ENCODE results near the gene SPG7. TPM values are rescaled to one million over a fixed set of nuclear protein-coding genes. Genes with fewer than 3 reads are reported as not detected.

Gene SPG7
- total RNA-seq, 2 experiments from 2014 or later, result 73.9 to 77.9 TPM

DNA sequence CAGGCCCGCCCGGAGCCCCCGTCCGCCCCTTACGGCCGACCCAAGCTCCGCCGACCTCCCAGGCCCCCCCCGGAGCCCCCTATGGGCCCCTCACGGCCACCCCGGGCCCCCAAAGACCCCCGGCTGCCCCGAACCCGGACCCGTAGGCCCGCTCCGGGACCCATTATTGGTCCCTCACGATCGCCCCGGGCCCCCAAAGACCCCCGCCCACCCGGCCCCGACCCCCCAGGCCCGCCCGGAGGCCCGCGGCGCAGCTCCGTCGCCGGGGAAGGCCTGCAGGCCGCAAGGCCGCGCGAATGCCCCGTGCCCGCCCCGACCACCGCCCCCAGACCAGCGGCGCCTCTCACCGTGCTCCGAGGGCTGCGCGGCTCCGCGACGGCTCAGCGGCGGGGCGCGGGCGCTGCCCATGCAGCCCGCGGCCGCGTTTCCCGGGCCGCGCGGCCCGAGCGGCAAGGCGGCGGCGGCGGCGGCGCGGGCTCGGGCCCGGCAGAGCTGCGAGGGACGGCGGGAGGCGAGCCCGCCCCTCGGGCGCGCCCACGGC, 18.2 kb upstream of the SPG7 start:
- peaks cover 30% of the 10 kb centered on the region for H3K36me3 Mint-ChIP-seq (ENCODE audit: low read depth)
- ChIA-PET CTCF (interaction anchor here (1.4 kb wide), 1 partner anchor 13 kb away, joined by 6 read pairs; no protein-coding TSS in a partner anchor), POLR2A (interaction anchor here (0.6 to 8.9 kb wide), 12 partner anchors 13 to 637 kb away, joined by 3 to 158 read pairs (median 4); partner anchors contain the start of genes SPG7 and TCF25)
- no peaks in the 10 kb centered on the region for H3K27me3 Mint-ChIP-seq
- H3K4me3 Mint-ChIP-seq, result no peak overlapping the region
- peaks cover 58% of the 10 kb centered on the region for H3K4me1 Mint-ChIP-seq
- H3K27ac Mint-ChIP-seq, result no peak overlapping the region
- no peaks in the 10 kb centered on the region for H3K9me3 Mint-ChIP-seq
- no peak for DNase-seq

DNA sequence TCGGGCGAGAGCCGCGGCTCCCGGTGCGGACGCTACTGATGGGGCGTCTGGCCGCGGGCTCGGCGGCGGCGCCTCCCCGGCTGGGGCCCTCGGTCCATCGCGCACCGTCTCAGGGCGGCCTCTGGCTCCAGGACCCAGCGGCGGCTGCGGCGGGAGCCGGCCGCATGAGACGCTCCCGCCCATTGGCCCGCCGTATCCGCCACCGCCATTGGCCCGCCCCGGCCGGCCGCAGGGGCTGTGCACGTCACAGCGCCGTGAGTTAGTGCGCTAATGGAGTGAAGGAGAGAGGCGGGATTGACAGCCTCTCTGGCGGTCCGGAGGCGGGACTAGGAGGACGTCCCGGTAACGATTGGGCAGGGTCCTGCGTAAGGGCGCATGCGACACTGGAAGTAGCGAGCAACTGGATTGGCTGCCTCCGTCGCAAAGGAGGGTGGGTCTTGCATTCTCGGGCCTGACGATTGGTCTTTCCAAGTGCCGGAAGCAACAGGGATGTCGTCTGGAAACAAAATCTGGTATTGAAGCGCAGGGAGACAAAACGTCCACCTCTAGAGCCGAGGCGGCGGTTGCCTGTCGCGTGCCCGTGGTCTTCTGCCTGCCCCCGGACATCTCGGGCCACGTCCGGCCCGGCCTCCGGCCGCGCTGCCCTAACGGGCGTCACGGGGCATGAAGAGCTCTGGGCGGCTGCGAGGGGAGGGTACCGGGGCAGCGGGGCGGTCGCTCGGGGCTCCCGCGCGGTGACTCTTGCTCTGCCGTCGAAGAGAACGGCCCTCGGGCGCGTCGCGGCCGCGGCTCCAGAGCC, 17.6 kb upstream of the SPG7 start, which contains the start of gene ANKRD11:
TSS of gene ANKRD11 (minus strand) at position 123 of the 799 bp plus-strand sequence. CDS start 173,542 bp downstream, outside the sequence.
- peak within 1 kb of the TSS; percentile 92 for H3K4me3 Mint-ChIP-seq
- CTCF ChIA-PET, result no interaction called here
- H3K9me3 Mint-ChIP-seq, result no peaks in the 10 kb centered on the region
- peaks cover 51% of the 10 kb centered on the region for H3K4me1 Mint-ChIP-seq
- POLR2A ChIA-PET, result interaction anchor here (0.6 to 8.9 kb wide), 10 partner anchors 9 to 273 kb away, joined by 3 to 158 read pairs (median 4); partner anchors contain the start of genes SPG7 and ZNF778
- H3K36me3 Mint-ChIP-seq (ENCODE audit: low read depth), result peaks cover 25% of the 10 kb centered on the region
- DNase-seq, result peak; percentile 99
- H3K27me3 Mint-ChIP-seq, result no peaks in the 10 kb centered on the region
- H3K27ac Mint-ChIP-seq, result peak within 1 kb of the TSS; percentile 94

DNA sequence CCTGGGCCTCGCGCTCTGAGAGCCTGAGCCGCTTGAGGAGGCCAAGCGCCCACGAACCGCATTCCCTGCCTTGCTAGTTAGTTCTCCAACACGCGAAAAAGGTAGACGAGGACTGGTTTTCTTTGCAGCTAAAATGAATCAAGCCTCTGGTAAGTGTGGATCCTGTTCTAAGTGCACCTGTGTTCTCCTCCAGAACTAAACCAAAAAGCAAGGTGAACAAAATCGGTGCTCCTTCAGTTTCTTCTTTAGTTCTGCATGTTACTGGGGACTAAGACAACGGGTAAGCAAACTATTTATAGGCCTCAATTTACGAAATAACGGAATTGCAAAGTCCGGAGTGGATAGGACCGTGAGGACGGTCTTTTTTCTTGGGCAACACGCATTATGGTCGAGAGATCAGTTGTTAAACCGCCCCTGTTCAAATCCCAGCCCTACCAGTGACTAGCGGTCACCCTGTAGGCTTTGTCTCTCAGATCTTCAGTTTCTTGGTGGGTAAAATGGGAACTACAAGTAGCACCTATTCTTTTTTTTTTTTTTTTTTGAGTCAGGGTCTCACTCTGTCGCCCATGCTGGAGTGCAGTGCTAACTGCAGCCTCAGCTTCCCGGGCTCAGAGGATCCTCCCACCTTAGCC, 16.8 kb upstream of the SPG7 start:
- POLR2A ChIA-PET, result interaction anchor here (0.6 to 8.9 kb wide), 10 partner anchors 8 to 274 kb away, joined by 3 to 158 read pairs (median 4); partner anchors contain the start of genes SPG7 and ZNF778
- no peaks in the 10 kb centered on the region for H3K27me3 Mint-ChIP-seq
- CTCF ChIA-PET, result no interaction called here
- H3K36me3 Mint-ChIP-seq (ENCODE audit: low read depth), result peaks cover 18% of the 10 kb centered on the region
- no peak for DNase-seq
- peaks cover 44% of the 10 kb centered on the region for H3K4me1 Mint-ChIP-seq
- H3K27ac Mint-ChIP-seq, result peak overlapping the region; percentile 73
- H3K4me3 Mint-ChIP-seq, result peak overlapping the region; percentile 74
- no peaks in the 10 kb centered on the region for H3K9me3 Mint-ChIP-seq

DNA sequence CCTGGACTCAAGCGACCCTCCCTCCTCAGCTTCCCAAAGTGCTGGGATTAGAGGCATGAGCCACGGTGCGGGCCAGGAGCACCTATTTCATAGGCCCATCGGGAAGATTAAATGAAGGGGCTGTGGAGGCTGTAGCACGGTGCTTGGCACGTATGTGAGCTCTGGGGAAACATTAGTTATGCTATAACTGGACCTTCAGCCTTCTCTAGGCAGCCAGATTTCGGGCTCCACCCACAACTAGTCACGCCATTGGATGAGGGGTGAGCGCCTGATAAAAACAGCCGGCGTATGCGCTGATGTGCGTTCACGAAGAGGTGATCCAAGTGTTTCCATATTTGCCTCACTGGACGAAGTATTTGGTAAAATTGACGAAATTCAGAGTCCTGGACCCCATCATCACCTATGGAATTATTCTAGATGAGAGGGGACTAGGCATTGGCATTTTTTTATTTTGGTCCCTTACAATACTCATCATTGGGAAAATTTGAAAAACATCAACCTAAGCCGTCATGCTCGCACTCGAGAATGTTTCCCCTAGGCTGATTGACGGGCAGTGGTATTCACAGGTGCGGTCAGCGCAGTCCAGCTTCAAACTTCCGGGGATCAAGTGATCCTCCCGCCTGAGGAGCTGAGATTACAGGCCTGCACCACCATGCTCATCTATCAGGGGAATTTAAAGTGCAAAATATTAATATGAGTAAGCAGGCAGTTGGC, 16.1 kb upstream of the SPG7 start:
- no peaks in the 10 kb centered on the region for H3K9me3 Mint-ChIP-seq
- POLR2A ChIA-PET, result interaction anchor here (1.0 to 8.9 kb wide), 3 partner anchors 14 to 178 kb away, joined by 3 to 158 read pairs (median 3); partner anchors contain the start of gene SPG7
- H3K4me3 Mint-ChIP-seq, result peak overlapping the region; percentile 74
- peaks cover 38% of the 10 kb centered on the region for H3K4me1 Mint-ChIP-seq
- peaks cover 13% of the 10 kb centered on the region for H3K36me3 Mint-ChIP-seq (ENCODE audit: low read depth)
- peak overlapping the region; percentile 73 for H3K27ac Mint-ChIP-seq
- H3K27me3 Mint-ChIP-seq, result no peaks in the 10 kb centered on the region
- no peak for DNase-seq
- CTCF ChIA-PET, result no interaction called here

DNA sequence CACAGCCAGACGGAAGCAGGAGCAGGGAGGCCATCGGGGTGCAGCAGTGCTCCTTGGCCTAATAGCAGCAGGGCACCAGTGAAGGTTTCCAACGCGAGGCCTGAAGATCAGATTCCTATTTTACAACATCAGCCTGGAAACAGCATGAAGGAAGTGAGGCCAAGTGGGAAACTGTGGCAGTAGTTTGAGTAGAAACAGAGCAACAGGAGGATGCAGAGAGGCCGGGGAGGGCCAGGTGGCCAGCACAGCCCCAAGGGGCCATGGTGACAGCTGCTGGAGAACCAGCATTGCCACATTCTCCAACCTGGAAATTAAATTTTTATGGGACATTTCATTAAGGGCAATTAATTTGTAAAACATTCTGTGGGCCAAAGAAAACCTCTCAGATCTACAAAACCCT, 14.4 kb upstream of the SPG7 start:
- H3K27me3 Mint-ChIP-seq, result no peaks in the 10 kb centered on the region
- no peak overlapping the region for H3K27ac Mint-ChIP-seq
- H3K9me3 Mint-ChIP-seq, result no peaks in the 10 kb centered on the region
- CTCF ChIA-PET, result no interaction called here
- no peak for DNase-seq
- no peak overlapping the region for H3K4me3 Mint-ChIP-seq
- POLR2A ChIA-PET, result interaction anchor here (8.9 kb wide), 1 partner anchor 12 kb away, joined by 158 read pairs; the partner anchor contains the start of gene SPG7
- H3K36me3 Mint-ChIP-seq (ENCODE audit: low read depth), result peaks cover 8% of the 10 kb centered on the region
- peaks cover 24% of the 10 kb centered on the region for H3K4me1 Mint-ChIP-seq

DNA sequence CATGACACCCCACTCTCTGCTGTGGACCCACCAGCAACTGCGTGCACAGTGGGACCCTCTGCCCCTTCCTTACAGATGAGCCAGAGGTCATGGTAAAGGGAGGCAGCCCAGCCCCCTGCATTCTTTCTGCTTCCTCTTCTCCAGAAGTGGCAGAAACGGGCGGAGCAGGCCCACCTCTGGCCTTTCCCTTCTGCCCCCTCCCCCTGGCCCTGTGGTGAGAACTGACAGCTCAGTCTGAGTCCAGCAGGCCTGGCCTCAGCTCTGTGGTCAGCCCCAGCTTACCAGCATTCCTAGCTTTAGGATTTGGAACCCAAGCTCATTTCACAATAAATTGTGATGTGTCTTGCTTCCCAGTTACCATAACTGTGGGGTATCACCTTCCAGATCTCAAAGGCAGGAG, 13.1 kb upstream of the SPG7 start:
- POLR2A ChIA-PET, result interaction anchor here (8.9 kb wide), 1 partner anchor 11 kb away, joined by 158 read pairs; the partner anchor contains the start of gene SPG7
- Mint-ChIP-seq H3K27me3 (no peaks in the 10 kb centered on the region), H3K4me1 (peaks cover 21% of the 10 kb centered on the region), H3K36me3 (ENCODE audit: low read depth) (peaks cover 6% of the 10 kb centered on the region), H3K27ac (no peak overlapping the region), H3K9me3 (no peaks in the 10 kb centered on the region), H3K4me3 (no peak overlapping the region)
- CTCF ChIA-PET, result interaction anchor here (0.5 to 1.2 kb wide), 3 partner anchors 14 to 62 kb away, joined by 3 read pairs; no protein-coding TSS in a partner anchor
- no peak for DNase-seq

DNA sequence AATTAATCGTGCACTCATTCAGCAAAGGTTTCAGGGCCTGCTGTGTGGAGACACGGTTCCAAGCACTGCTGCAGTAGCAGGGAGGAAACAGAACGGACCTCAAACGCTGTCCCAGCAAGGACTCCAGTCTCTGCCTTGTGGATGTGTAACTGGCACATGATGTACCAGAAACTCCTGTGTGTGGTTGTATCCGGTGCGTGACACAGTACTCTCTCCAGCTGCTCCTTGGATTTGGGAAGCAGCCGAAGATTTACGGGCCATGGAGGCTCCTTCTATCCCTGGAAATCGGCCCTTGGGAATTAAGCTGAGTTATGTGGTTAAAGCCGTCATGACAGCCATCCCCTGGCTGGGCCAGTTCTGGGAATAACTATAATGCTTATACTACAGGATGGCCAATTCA, 9.4 kb upstream of the SPG7 start:
- Mint-ChIP-seq H3K9me3 (no peaks in the 10 kb centered on the region), H3K27me3 (no peaks in the 10 kb centered on the region), H3K4me3 (no peak overlapping the region), H3K36me3 (ENCODE audit: low read depth) (peaks cover 6% of the 10 kb centered on the region), H3K27ac (no peak overlapping the region), H3K4me1 (no peaks in the 10 kb centered on the region)
- ChIA-PET CTCF (no interaction called here), POLR2A (interaction anchor here (1.0 to 1.7 kb wide), 2 partner anchors 8 to 9 kb away, joined by 5 to 8 read pairs; partner anchors contain the start of gene SPG7)
- DNase-seq, result no peak

DNA sequence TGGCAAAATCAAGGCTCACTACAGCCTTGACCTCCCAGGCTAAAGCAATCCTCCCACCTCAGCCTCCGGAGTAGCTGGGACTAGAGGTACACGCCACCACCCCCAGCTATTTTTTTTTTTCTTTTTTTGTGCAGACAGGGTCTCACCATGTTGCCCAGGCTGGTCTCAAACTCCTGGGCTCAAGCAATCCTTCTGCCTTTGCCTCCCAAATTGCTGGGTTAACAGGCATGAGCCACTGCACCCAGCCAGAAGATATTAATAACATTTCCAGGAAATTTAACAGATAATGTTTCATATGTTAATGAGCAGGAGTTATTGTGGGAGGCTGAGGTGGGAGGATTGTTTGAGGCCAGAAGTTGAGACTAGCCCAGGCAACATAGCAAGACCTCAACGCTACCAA, 8.4 kb upstream of the SPG7 start:
- DNase-seq, result no peak
- POLR2A ChIA-PET, result interaction anchor here (1.0 kb wide), 1 partner anchor 9 kb away, joined by 5 read pairs; no protein-coding TSS in a partner anchor
- no peaks in the 10 kb centered on the region for H3K27me3 Mint-ChIP-seq
- CTCF ChIA-PET, result no interaction called here
- peaks cover 6% of the 10 kb centered on the region for H3K36me3 Mint-ChIP-seq (ENCODE audit: low read depth)
- peak overlapping the region; percentile 16 for H3K27ac Mint-ChIP-seq
- H3K9me3 Mint-ChIP-seq, result no peaks in the 10 kb centered on the region
- no peak overlapping the region for H3K4me3 Mint-ChIP-seq
- peaks cover 5% of the 10 kb centered on the region for H3K4me1 Mint-ChIP-seq

DNA sequence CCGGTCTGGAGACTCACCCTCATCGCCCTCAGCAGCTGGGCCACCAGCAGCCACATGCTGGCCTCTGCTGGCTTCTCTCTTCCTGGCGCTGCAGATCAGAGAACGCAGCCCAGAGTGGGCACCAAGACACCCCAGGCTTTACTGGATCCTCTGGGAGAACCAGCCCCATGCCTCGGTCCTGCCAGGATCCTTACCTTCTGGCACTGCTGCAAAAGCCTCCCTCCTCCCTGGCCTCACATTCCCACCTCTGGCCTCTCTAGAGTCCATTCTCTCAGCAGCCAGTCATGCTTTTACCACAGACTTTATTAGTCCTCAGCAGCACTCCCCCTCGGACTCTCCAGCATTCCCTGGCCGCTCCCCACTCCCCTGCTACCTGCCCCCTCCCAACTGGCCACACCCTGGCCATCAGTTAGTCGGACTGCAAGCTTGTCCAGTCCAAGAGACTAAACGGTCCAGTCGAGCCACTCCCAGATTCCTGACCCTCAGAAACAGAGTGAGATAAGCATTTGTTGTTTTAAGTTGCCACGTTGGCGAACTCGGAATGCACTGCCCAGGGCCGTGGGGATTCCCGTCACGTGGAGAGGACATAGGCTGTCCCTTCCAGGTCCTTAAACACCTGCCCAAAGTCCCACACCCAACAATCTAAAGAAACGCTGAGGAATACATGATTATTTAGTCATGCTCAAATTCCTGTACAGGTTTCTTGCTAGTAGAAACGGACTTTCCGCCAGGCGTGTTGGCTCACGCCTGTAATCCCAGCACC, 5.9 kb upstream of the SPG7 start:
- ChIA-PET CTCF (no interaction called here), POLR2A (no interaction called here)
- Mint-ChIP-seq H3K9me3 (no peaks in the 10 kb centered on the region), H3K4me1 (peaks cover 29% of the 10 kb centered on the region), H3K4me3 (no peak overlapping the region), H3K27me3 (no peaks in the 10 kb centered on the region), H3K27ac (no peak overlapping the region), H3K36me3 (ENCODE audit: low read depth) (peaks cover 6% of the 10 kb centered on the region)
- no peak for DNase-seq

DNA sequence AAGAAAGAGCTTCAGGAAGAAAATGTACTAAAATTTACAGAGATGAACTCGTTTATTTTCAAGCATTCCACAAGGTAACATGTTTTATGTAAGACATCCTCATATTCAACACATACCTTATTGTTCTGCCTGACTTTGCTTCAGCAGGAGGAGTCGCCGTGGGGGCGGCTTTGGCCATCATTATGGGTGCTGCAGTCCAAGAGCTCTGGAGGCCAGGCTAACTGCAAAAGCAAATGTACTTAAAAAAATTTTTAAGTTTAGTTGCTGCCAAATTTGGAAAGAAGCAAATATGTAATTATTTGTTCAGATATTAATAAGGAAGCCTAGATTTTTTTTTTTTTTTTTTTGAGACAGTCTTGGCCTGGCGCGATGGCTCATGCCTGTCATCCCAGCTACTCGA, 4.1 kb upstream of the SPG7 start:
- Mint-ChIP-seq H3K4me3 (no peak overlapping the region), H3K36me3 (ENCODE audit: low read depth) (no peaks in the 10 kb centered on the region), H3K27me3 (no peaks in the 10 kb centered on the region), H3K4me1 (peaks cover 30% of the 10 kb centered on the region), H3K27ac (peak overlapping the region; percentile 62), H3K9me3 (no peaks in the 10 kb centered on the region)
- no peak for DNase-seq
- CTCF ChIA-PET, result interaction anchor here (0.6 to 1.3 kb wide), 4 partner anchors 13 to 264 kb away, joined by 3 to 4 read pairs (median 3); no protein-coding TSS in a partner anchor
- POLR2A ChIA-PET, result interaction anchor here (1.1 to 6.7 kb wide), 7 partner anchors 8 to 192 kb away, joined by 3 to 158 read pairs (median 3); partner anchors contain the start of gene ANKRD11

DNA sequence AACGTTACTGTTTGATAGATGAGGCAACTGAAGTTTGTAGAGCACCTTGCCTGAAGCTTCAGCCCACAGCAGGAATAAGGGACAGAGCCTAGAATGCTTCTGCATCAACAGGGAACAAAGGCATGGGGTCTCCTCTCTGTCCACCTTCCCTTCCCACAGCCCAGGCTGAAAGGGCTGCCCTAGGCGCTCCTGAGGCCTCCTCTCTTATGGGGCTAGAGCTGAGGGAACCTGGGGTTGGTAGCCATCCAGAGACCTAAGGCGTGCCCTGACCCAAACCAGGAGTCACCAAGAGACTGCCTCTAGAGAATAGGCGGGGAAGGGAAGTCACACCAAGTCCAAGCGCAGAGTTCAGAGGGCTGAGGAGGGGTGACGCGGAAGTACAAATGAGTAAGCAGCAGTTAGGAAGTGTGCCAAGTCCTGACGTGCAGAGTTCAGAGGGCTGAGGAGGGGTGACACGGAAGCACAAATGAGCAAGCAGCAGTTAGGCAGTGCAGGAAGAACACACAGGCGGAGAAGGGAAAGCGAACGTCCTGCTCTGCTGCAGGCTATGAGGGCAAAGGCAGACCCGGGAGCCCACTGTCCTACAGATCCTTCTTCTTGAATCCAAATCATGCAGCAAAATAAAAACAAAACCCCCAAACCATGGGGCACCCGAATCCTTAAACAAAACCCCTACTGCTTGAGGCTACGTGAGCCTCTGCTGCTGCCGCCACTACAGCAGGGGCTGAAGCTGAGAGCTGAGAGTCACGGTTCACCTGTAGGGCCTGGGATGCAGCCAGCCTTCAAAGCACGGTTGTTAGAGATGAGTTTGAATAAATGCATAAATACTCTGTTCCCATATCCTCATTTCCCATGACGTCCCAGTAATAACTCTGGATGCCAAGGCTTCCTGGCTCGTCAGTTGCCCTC, 2.7 kb upstream of the SPG7 start:
- POLR2A ChIA-PET, result interaction anchor here (1.1 to 6.7 kb wide), 11 partner anchors 8 to 193 kb away, joined by 3 to 158 read pairs (median 3); partner anchors contain the start of gene ANKRD11
- no peaks in the 10 kb centered on the region for H3K9me3 Mint-ChIP-seq

More for the DNA sequence above, 2.7 kb upstream of the SPG7 start:
- H3K36me3 Mint-ChIP-seq (ENCODE audit: low read depth), result no peaks in the 10 kb centered on the region
- peak overlapping the region; percentile 88 for H3K27ac Mint-ChIP-seq
- H3K27me3 Mint-ChIP-seq, result no peaks in the 10 kb centered on the region
- CTCF ChIA-PET, result interaction anchor here (0.7 to 1.3 kb wide), 4 partner anchors 48 to 265 kb away, joined by 3 read pairs; no protein-coding TSS in a partner anchor
- H3K4me1 Mint-ChIP-seq, result peaks cover 40% of the 10 kb centered on the region
- peak overlapping the region; percentile 93 for H3K4me3 Mint-ChIP-seq
- peak; percentile 91 for DNase-seq
